Activated T-helper 17 cell treated with anti-CD3 and anti-CD28 coated beads, Interleukin-2, amount 50 U/mL, for 72 hours (primary cell): Measurements from ENCODE around the gene NDRG3. TPM values are rescaled to one million over a fixed set of nuclear protein-coding genes. Genes with fewer than 3 reads are reported as not detected.
A peak's percentile ranks its signal among the peaks of the same experiment; 100 is the strongest.

Experiments
- ATAC-seq: fragments of 150-1000 bp; cut with Tn5 transposase; replicated peaks from 2 replicates; pipeline ENCODE4 v1.10.0; 2021; ENCODE audit warnings: mild to moderate bottlenecking, moderate library complexity
- H3K27ac Mint-ChIP-seq: one replicate; pipeline ENCODE4 v1.8.0; 2022; ENCODE audit warnings: mixed read lengths
- H3K27me3 Mint-ChIP-seq: one replicate; pipeline ENCODE4 v1.8.0; 2022; ENCODE audit warnings: mixed read lengths
- H3K36me3 Mint-ChIP-seq: one replicate; pipeline ENCODE4 v1.8.0; 2022; ENCODE audit warnings: low read depth, mild to moderate bottlenecking, mixed read lengths
- H3K4me1 Mint-ChIP-seq: one replicate; pipeline ENCODE4 v1.8.0; 2022; ENCODE audit warnings: mixed read lengths
- H3K4me3 Mint-ChIP-seq: one replicate; pipeline ENCODE4 v1.8.0; 2022; ENCODE audit warnings: mild to moderate bottlenecking, mixed read lengths
- H3K9me3 Mint-ChIP-seq: one replicate; pipeline ENCODE4 v1.8.0; 2022; ENCODE audit warnings: mixed read lengths
- total RNA-seq, 2 donors: library from RNA; stranded (reverse); gene quantifications; one replicate each; pipeline ENCODE4 v1.2.3, GENCODE V29; 2022

NDRG3 gene
- total RNA-seq, 2 donors from 2014 or later, result 30.5 to 30.7 TPM

GRCh38 chr20:36775826-36776225 lies 29.9 kb upstream of the NDRG3 start:
- peaks cover 15% of the 10 kb centered on the region for H3K36me3 Mint-ChIP-seq
- no peaks in the 10 kb centered on the region for H3K27me3 Mint-ChIP-seq
- peaks cover 5% of the 10 kb centered on the region for H3K4me1 Mint-ChIP-seq
- H3K9me3 Mint-ChIP-seq, result no peaks in the 10 kb centered on the region
- no peak for ATAC-seq
- H3K27ac Mint-ChIP-seq, result peak overlapping the region; percentile 31
- no peak overlapping the region for H3K4me3 Mint-ChIP-seq

GRCh38 chr20:36775196-36775595 lies 29.3 kb upstream of the NDRG3 start:
- H3K4me1 Mint-ChIP-seq, result peaks cover 5% of the 10 kb centered on the region
- peaks cover 22% of the 10 kb centered on the region for H3K36me3 Mint-ChIP-seq
- no peaks in the 10 kb centered on the region for H3K9me3 Mint-ChIP-seq
- peak overlapping the region; percentile 85 for H3K4me3 Mint-ChIP-seq
- peak overlapping the region; percentile 96 for H3K27ac Mint-ChIP-seq
- ATAC-seq, result no peak
- H3K27me3 Mint-ChIP-seq, result no peaks in the 10 kb centered on the region

GRCh38 chr20:36773597-36774390 lies 27.9 kb upstream of the NDRG3 start, which contains the start of gene DSN1:
TSS of gene DSN1 (minus strand) at chr20:36773763. CDS start at chr20:36771458, 2,305 bp downstream.
- peak within 1 kb of the TSS; percentile 85 for H3K4me3 Mint-ChIP-seq
- ATAC-seq, result peak; percentile 93
- H3K4me1 Mint-ChIP-seq, result peaks cover 5% of the 10 kb centered on the region
- H3K27me3 Mint-ChIP-seq, result no peaks in the 10 kb centered on the region
- peaks cover 30% of the 10 kb centered on the region for H3K36me3 Mint-ChIP-seq
- no peaks in the 10 kb centered on the region for H3K9me3 Mint-ChIP-seq
- H3K27ac Mint-ChIP-seq, result peak within 1 kb of the TSS; percentile 96

- H3K4me3 Mint-ChIP-seq, result peak overlapping the region; percentile 85
- peak overlapping the region; percentile 96 for H3K27ac Mint-ChIP-seq
- H3K27me3 Mint-ChIP-seq, result no peaks in the 10 kb centered on the region
- no peaks in the 10 kb centered on the region for H3K9me3 Mint-ChIP-seq
- ATAC-seq, result no peak
- H3K4me1 Mint-ChIP-seq, result peaks cover 5% of the 10 kb centered on the region
- peaks cover 30% of the 10 kb centered on the region for H3K36me3 Mint-ChIP-seq
Measured at GRCh38 chr20:36773107-36773596, 27.3 kb upstream of the NDRG3 start.

- peaks cover 53% of the 10 kb centered on the region for H3K36me3 Mint-ChIP-seq
- no peaks in the 10 kb centered on the region for H3K27me3 Mint-ChIP-seq
- no peak for ATAC-seq
- peak overlapping the region; percentile 39 for H3K27ac Mint-ChIP-seq
- H3K4me3 Mint-ChIP-seq, result no peak overlapping the region
- peaks cover 5% of the 10 kb centered on the region for H3K4me1 Mint-ChIP-seq
- H3K9me3 Mint-ChIP-seq, result no peaks in the 10 kb centered on the region
Measured at GRCh38 chr20:36770680-36771079, 24.8 kb upstream of the NDRG3 start.

GRCh38 chr20:36768768-36769430 lies 23.0 kb upstream of the NDRG3 start:
- no peak overlapping the region for H3K4me3 Mint-ChIP-seq
- peaks cover 5% of the 10 kb centered on the region for H3K4me1 Mint-ChIP-seq
- H3K36me3 Mint-ChIP-seq, result peaks cover 66% of the 10 kb centered on the region
- no peak for ATAC-seq
- H3K9me3 Mint-ChIP-seq, result no peaks in the 10 kb centered on the region
- no peaks in the 10 kb centered on the region for H3K27me3 Mint-ChIP-seq
- peak overlapping the region; percentile 25 for H3K27ac Mint-ChIP-seq

GRCh38 chr20:36761125-36761524 lies 15.2 kb upstream of the NDRG3 start:
- Mint-ChIP-seq H3K36me3 (peaks cover 69% of the 10 kb centered on the region), H3K4me1 (peaks cover 4% of the 10 kb centered on the region), H3K27me3 (no peaks in the 10 kb centered on the region), H3K4me3 (no peak overlapping the region), H3K9me3 (no peaks in the 10 kb centered on the region), H3K27ac (peak overlapping the region; percentile 41)
- ATAC-seq, result no peak

GRCh38 chr20:36760647-36761046 lies 14.8 kb upstream of the NDRG3 start:
- Mint-ChIP-seq H3K4me1 (peaks cover 4% of the 10 kb centered on the region), H3K36me3 (peaks cover 68% of the 10 kb centered on the region), H3K27me3 (no peaks in the 10 kb centered on the region), H3K9me3 (no peaks in the 10 kb centered on the region), H3K4me3 (no peak overlapping the region), H3K27ac (no peak overlapping the region)
- ATAC-seq, result no peak

- H3K36me3 Mint-ChIP-seq, result peaks cover 73% of the 10 kb centered on the region
- H3K4me3 Mint-ChIP-seq, result no peak overlapping the region
- peak overlapping the region; percentile 81 for H3K27ac Mint-ChIP-seq
- H3K9me3 Mint-ChIP-seq, result no peaks in the 10 kb centered on the region
- no peaks in the 10 kb centered on the region for H3K27me3 Mint-ChIP-seq
- peaks cover 4% of the 10 kb centered on the region for H3K4me1 Mint-ChIP-seq
- no peak for ATAC-seq
Measured at GRCh38 chr20:36758276-36758675, 12.4 kb upstream of the NDRG3 start.

- H3K4me1 Mint-ChIP-seq, result peaks cover 4% of the 10 kb centered on the region
- ATAC-seq, result no peak
- no peak overlapping the region for H3K27ac Mint-ChIP-seq
- H3K9me3 Mint-ChIP-seq, result no peaks in the 10 kb centered on the region
- no peak overlapping the region for H3K4me3 Mint-ChIP-seq
- H3K27me3 Mint-ChIP-seq, result no peaks in the 10 kb centered on the region
- H3K36me3 Mint-ChIP-seq, result peaks cover 80% of the 10 kb centered on the region
Measured at GRCh38 chr20:36756496-36756895, 10.6 kb upstream of the NDRG3 start.

GRCh38 chr20:36754656-36755222 lies 8.8 kb upstream of the NDRG3 start:
- Mint-ChIP-seq H3K27ac (no peak overlapping the region), H3K9me3 (no peaks in the 10 kb centered on the region), H3K4me3 (no peak overlapping the region), H3K36me3 (peaks cover 76% of the 10 kb centered on the region), H3K27me3 (no peaks in the 10 kb centered on the region), H3K4me1 (peaks cover 4% of the 10 kb centered on the region)
- ATAC-seq, result peak; percentile 80

- Mint-ChIP-seq H3K4me1 (peaks cover 1% of the 10 kb centered on the region), H3K4me3 (no peak overlapping the region), H3K9me3 (no peaks in the 10 kb centered on the region), H3K27ac (no peak overlapping the region), H3K27me3 (no peaks in the 10 kb centered on the region), H3K36me3 (peaks cover 68% of the 10 kb centered on the region)
- no peak for ATAC-seq
Measured at GRCh38 chr20:36752582-36752981, 6.7 kb upstream of the NDRG3 start.

GRCh38 chr20:36745234-36745926 lies 510 bp downstream of the NDRG3 start:
- no peaks in the 10 kb centered on the region for H3K27me3 Mint-ChIP-seq
- no peaks in the 10 kb centered on the region for H3K9me3 Mint-ChIP-seq
- peak overlapping the region; percentile 91 for H3K4me3 Mint-ChIP-seq
- ATAC-seq, result peak; percentile 57
- peak overlapping the region; percentile 88 for H3K27ac Mint-ChIP-seq
- peaks cover 5% of the 10 kb centered on the region for H3K4me1 Mint-ChIP-seq
- no peaks in the 10 kb centered on the region for H3K36me3 Mint-ChIP-seq

GRCh38 chr20:36744764-36745191 lies 1.1 kb downstream of the NDRG3 start:
- no peaks in the 10 kb centered on the region for H3K36me3 Mint-ChIP-seq
- no peak for ATAC-seq
- no peaks in the 10 kb centered on the region for H3K9me3 Mint-ChIP-seq
- H3K27me3 Mint-ChIP-seq, result no peaks in the 10 kb centered on the region
- H3K4me3 Mint-ChIP-seq, result peak overlapping the region; percentile 91
- H3K27ac Mint-ChIP-seq, result peak overlapping the region; percentile 88
- H3K4me1 Mint-ChIP-seq, result peaks cover 5% of the 10 kb centered on the region
